BJ (cell line): ENCODE data around the gene CRTC1. TPM values are rescaled to one million over a fixed set of nuclear protein-coding genes. Genes with fewer than 3 reads are reported as not detected.

Experiments
- CTCF ChIA-PET: fragments of 350-600 bp; formaldehyde crosslinking; extraction: SDS; loops from one replicate; lab custom pipeline; 2021; ENCODE audit warnings: antibody characterized with exemption, inconsistent platforms; lab: Yijun Ruan, JAX
- POLR2A ChIA-PET: fragments of 300-600 bp; sonication (Branson Sonifier 250); formaldehyde crosslinking; extraction: SDS; loops from one replicate; lab custom pipeline; 2021; ENCODE audit warnings: antibody characterized with exemption; lab: Charles Lee
- DNase-seq: peaks from one replicate; pipeline ENCODE4 v3.0.0-alpha.2; 2011; ENCODE audit warnings: low read depth
- H3K27me3 ChIP-seq: 2 replicates; pipeline ENCODE4 v1.6.0; 2011; ENCODE audit warnings: low read length; ENCODE audit not compliant: control insufficient read depth, insufficient read depth
- H3K36me3 ChIP-seq: 2 replicates; pipeline ENCODE4 v1.5.1; 2011; ENCODE audit warnings: low read length; ENCODE audit not compliant: control insufficient read depth, insufficient read depth
- H3K4me3 ChIP-seq: 2 replicates; pipeline ENCODE4 v1.5.1; 2011; ENCODE audit warnings: low read depth, mild to moderate bottlenecking, control low read depth, low read length
- CTCF ChIP-seq: IDR thresholded peaks from 2 replicates; pipeline ENCODE4 v1.5.1; 2011; ENCODE audit warnings: low read depth, mild to moderate bottlenecking, control low read depth, inconsistent platforms, low read length, moderate library complexity; ENCODE audit not compliant: insufficient read depth
- polyA plus RNA-seq: library from polyadenylated mRNA; depleted of rRNA; stranded (reverse); fragments of >200 nt; gene quantifications from 2 replicates; pipeline ENCODE4 v1.2.3, GENCODE V29; 2011

Gene CRTC1
- polyA plus RNA-seq, 1 experiment, result 1.5 TPM

- TF ChIP-seq CTCF, result no peak
- POLR2A ChIA-PET, result no interaction called here
- H3K4me3 ChIP-seq, result no peak overlapping the region
- CTCF ChIA-PET, result interaction anchor here (0.8 kb wide), 1 partner anchor 69 kb away, joined by 3 read pairs; no protein-coding TSS in a partner anchor
- no peaks in the 10 kb centered on the region for H3K27me3 ChIP-seq
- no peaks in the 10 kb centered on the region; the same call in 1 of the 2 replicates for H3K36me3 ChIP-seq
- no peak for DNase-seq
Observed at GRCh38 chr19:18741124-18742121, 57.9 kb downstream of the CRTC1 start.

DNA sequence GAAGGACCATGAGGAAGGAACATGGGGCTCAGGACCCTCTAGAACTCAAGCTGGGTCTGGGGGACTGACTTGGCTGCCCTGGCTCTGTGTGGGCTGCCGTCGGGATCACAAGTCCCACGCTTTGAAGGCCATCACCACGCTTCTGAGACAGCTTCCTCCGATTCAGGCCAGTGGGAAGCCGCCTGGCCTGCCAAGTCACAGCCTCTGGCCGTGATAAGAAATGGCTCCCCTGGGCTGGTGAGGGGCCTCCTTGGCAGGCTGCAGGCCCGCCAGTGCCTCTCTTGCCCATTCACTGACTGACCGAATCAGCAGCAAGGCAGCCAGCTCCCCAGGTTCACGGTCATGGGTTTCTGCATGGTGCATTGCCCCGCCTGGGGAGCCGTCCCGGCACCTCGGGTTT is 58.8 kb downstream of the CRTC1 start:
- Histone ChIP-seq H3K27me3 (no peaks in the 10 kb centered on the region), H3K36me3 (no peaks in the 10 kb centered on the region; the same call in 1 of the 2 replicates), H3K4me3 (no peak overlapping the region)
- no peak for DNase-seq
- TF ChIP-seq CTCF, result no peak
- ChIA-PET POLR2A (no interaction called here), CTCF (no interaction called here)

- POLR2A ChIA-PET, result no interaction called here
- Histone ChIP-seq H3K27me3 (no peaks in the 10 kb centered on the region), H3K4me3 (no peak overlapping the region), H3K36me3 (no peaks in the 10 kb centered on the region; the same call in 1 of the 2 replicates)
- CTCF ChIA-PET, result no interaction called here
- no peak for DNase-seq
- no peak for TF ChIP-seq CTCF
Observed at GRCh38 chr19:18742838-18743783, 59.6 kb downstream of the CRTC1 start.

- Histone ChIP-seq H3K4me3 (no peak overlapping the region), H3K36me3 (no peaks in the 10 kb centered on the region; the same call in 1 of the 2 replicates), H3K27me3 (no peaks in the 10 kb centered on the region)
- TF ChIP-seq CTCF, result no peak
- POLR2A ChIA-PET, result no interaction called here
- DNase-seq, result no peak
- CTCF ChIA-PET, result no interaction called here
Observed at GRCh38 chr19:18743784-18744418, 60.4 kb downstream of the CRTC1 start.
